Thoracic aorta (tissue), 2 donors: ENCODE results near the gene MCC. TPM values are rescaled to one million over a fixed set of nuclear protein-coding genes. Genes with fewer than 3 reads are reported as not detected.

Experiments
- ATAC-seq: fragments of 150-250 bp; one replicate; pipeline ENCODE4 v1.8.0; 2017; ENCODE audit warnings: low read depth; ENCODE audit not compliant: insufficient number of reproducible peaks, low FRiP score
- DNase-seq: peaks from one replicate; pipeline ENCODE4 v3.0.0-alpha.2; 2020; ENCODE audit warnings: low spot score
- H3K27ac ChIP-seq, 2 donors: fragments of 200-600 bp; sonication (generic); 1 replicate in 1 of 2; 2 replicates in 1 of 2; pipeline ENCODE4 v1.5.1; 2016; ENCODE audit warnings: mild to moderate bottlenecking in 2 of 2, moderate library complexity in 2 of 2
- H3K27me3 ChIP-seq: fragments of 200-600 bp; sonication (generic); replicated peaks from 2 replicates; pipeline ENCODE4 v1.6.0; 2016; ENCODE audit warnings: mild to moderate bottlenecking; ENCODE audit not compliant: insufficient read depth
- H3K36me3 ChIP-seq: fragments of 200-600 bp; sonication (generic); one replicate; pipeline ENCODE4 v1.5.1; 2016
- H3K4me1 ChIP-seq, 2 donors: fragments of 200-600 bp; sonication (generic); 1 replicate in 1 of 2; 2 replicates in 1 of 2; pipeline versions ENCODE4 v1.5.1 to v1.6.0; 2016; ENCODE audit warnings: low read depth in 2 of 2, mild to moderate bottlenecking in 1 of 2; ENCODE audit not compliant: control insufficient read depth in 1 of 2
- H3K4me3 ChIP-seq: fragments of 200-600 bp; sonication (generic); 2 replicates; pipeline ENCODE4 v1.5.1; 2016; ENCODE audit warnings: mild to moderate bottlenecking
- H3K9me3 ChIP-seq: fragments of 200-600 bp; sonication (generic); 2 replicates; pipeline ENCODE4 v1.5.1; 2016
- total RNA-seq, 2 donors: library from RNA; depleted of rRNA; stranded (reverse); fragments of >200 nt; gene quantifications; one replicate each; pipeline versions ENCODE4 v1.1.0 to v1.2.3, GENCODE V29; 2016
- TF ChIP-seq, protein P1 (sequence below): fragments of 200-600 bp; sonication (generic); IDR thresholded peaks from one replicate; pipeline ENCODE4 v1.5.1; 2019; ENCODE audit warnings: antibody characterized with exemption

Gene MCC
- total RNA-seq, 2 donors from 2014 or later: 14.6 to 27.2 TPM

DNA sequence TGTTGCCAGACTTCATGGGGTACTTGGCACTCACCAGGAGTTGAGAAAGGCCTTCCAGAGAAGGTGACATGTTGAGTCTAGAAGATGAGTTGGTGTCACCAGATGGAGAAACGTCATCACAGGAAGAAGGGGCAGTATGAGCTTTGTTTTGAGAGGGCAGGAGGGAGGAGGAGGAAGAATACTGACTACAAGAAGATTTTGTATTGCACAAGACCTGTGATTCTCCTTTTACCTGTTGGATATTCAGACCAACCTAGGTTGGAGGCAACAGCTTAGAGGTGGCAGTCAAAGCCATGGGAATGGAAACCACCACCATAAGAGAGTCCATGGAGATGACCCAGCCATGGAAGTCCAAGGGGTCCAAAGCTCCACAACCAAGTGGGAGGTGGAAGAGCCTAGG, 207.7 kb downstream of the MCC start:
- H3K36me3 ChIP-seq: no peaks in the 10 kb centered on the region
- ATAC-seq: no peak
- no peaks in the 10 kb centered on the region for H3K9me3 ChIP-seq
- DNase-seq: no peak
- H3K27me3 ChIP-seq: no peaks in the 10 kb centered on the region
- no peak overlapping the region for H3K4me3 ChIP-seq
- TF ChIP-seq, protein P1, sequence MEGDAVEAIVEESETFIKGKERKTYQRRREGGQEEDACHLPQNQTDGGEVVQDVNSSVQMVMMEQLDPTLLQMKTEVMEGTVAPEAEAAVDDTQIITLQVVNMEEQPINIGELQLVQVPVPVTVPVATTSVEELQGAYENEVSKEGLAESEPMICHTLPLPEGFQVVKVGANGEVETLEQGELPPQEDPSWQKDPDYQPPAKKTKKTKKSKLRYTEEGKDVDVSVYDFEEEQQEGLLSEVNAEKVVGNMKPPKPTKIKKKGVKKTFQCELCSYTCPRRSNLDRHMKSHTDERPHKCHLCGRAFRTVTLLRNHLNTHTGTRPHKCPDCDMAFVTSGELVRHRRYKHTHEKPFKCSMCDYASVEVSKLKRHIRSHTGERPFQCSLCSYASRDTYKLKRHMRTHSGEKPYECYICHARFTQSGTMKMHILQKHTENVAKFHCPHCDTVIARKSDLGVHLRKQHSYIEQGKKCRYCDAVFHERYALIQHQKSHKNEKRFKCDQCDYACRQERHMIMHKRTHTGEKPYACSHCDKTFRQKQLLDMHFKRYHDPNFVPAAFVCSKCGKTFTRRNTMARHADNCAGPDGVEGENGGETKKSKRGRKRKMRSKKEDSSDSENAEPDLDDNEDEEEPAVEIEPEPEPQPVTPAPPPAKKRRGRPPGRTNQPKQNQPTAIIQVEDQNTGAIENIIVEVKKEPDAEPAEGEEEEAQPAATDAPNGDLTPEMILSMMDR: no peak
- H3K27ac ChIP-seq: no peak overlapping the region
- peaks cover 0 to 6% of the 10 kb centered on the region in 2 donors for H3K4me1 ChIP-seq

- no peak for ATAC-seq
Measured at GRCh38 chr5:113278976-113279375, 209.3 kb downstream of the MCC start.

DNA sequence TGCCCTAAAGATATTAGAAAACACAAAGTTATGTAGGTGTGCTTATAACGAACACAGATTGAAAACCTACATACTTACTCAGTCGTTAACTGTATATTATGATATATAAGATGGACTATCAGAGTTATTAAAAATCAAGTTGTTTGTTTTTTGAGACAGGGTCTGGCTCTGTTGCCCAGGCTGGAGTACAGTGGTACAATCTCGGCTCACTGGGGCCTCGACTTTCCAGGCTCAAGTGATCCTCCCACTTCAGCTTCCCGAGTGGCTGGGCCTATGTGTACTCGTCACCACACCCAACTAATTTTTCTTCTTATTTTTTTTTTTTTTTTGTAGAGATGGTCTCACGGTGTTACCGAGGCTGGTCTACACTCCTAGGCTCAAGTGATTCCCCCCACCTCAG, 211.8 kb downstream of the MCC start:
- TF ChIP-seq, protein P1: no peak

More at GRCh38 chr5:113278976-113279375, 209.3 kb downstream of the MCC start:
- no peaks in the 10 kb centered on the region for H3K27me3 ChIP-seq
- no peak for DNase-seq
- H3K4me1 ChIP-seq: peaks cover 0 to 6% of the 10 kb centered on the region in 2 donors
- TF ChIP-seq, protein P1: no peak
- H3K27ac ChIP-seq: no peak overlapping the region
- H3K4me3 ChIP-seq: no peak overlapping the region
- H3K36me3 ChIP-seq: no peaks in the 10 kb centered on the region
- no peaks in the 10 kb centered on the region for H3K9me3 ChIP-seq

GRCh38 chr5:113276001-113276400, 212.3 kb downstream of the MCC start:
- ATAC-seq (no peak), DNase-seq (no peak)
- Histone ChIP-seq H3K27ac (no peak overlapping the region), H3K4me3 (no peak overlapping the region), H3K27me3 (no peaks in the 10 kb centered on the region), H3K9me3 (no peaks in the 10 kb centered on the region), H3K36me3 (no peaks in the 10 kb centered on the region), H3K4me1 (no peaks in the 10 kb centered on the region)
- TF ChIP-seq, protein P1: no peak

More for the DNA sequence above, 211.8 kb downstream of the MCC start:
- Histone ChIP-seq H3K36me3 (no peaks in the 10 kb centered on the region), H3K4me3 (no peak overlapping the region), H3K27ac (no peak overlapping the region), H3K9me3 (no peaks in the 10 kb centered on the region), H3K27me3 (no peaks in the 10 kb centered on the region), H3K4me1 (peaks cover 0 to 3% of the 10 kb centered on the region in 2 donors)
- ATAC-seq (no peak), DNase-seq (no peak)

DNA sequence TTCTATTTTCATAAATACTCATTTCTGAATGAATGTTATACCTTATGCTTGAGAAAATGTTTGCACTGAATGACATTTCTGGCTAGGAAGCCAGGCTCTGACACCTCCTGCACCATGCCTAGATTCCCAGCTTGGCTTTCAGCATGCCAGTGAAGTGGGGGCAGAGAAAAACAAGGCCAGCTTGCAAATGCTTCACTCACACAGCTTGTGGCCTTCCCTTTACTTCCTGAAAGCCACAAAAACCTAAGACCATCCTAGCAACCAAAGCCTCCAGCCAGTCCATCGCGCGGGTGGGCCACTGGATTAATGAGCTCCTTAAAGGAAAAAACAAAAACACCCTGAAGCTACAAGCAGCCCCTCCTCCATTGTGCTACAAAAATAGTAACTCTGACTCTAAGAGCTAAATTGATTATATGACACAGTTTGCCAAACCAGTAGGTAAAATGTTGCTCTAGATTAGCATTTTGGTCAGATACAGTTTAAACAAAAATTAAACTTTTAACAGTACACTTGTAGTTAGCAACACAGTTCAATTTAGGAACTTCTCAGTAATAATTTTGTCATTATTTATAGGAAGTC, 213.3 kb downstream of the MCC start:
- TF ChIP-seq, protein P1: no peak
- H3K4me3 ChIP-seq: no peak overlapping the region

More for the DNA sequence above, 213.3 kb downstream of the MCC start:
- H3K27ac ChIP-seq: no peak overlapping the region
- ATAC-seq (no peak), DNase-seq (no peak)
- H3K36me3 ChIP-seq: no peaks in the 10 kb centered on the region
- H3K4me1 ChIP-seq: no peaks in the 10 kb centered on the region
- no peaks in the 10 kb centered on the region for H3K27me3 ChIP-seq
- no peaks in the 10 kb centered on the region for H3K9me3 ChIP-seq
